K562 (cell line): Measurements from ENCODE around the gene IGLON5. TPM values are rescaled to one million over a fixed set of nuclear protein-coding genes. Genes with fewer than 3 reads are reported as not detected.
A peak's percentile ranks its signal among the peaks of the same experiment; 100 is the strongest.

Experiments used
- ATAC-seq: fragments of 200-7000 bp; cut with Tn5 transposase; 3 replicates; pipeline ENCODE4 v1.9.1; 2020; ENCODE audit warnings: moderate library complexity
- BruUV-seq: library from RNA; stranded (reverse); fragments of 400-500 nt; replicated peaks from 2 replicates; lab custom pipeline; 2021; lab: Mats Ljungman, UMichigan
- CTCF ChIA-PET: fragments of 300-600 bp; formaldehyde crosslinking; extraction: SDS; loops from one replicate; lab custom pipeline; 2021; ENCODE audit warnings: low intra/inter-chr PET ratio; lab: Yijun Ruan, JAX
- POLR2A ChIA-PET: fragments of 300-600, 350-650 bp; sonication (Branson Sonifier 250); formaldehyde crosslinking; extraction: SDS; loops from one replicate; lab custom pipeline; 2021; ENCODE audit warnings: antibody characterized with exemption, inconsistent platforms; lab: Yijun Ruan, JAX
- DNase-seq, 4 experiments: peaks; one replicate each; pipeline versions ENCODE4 v3.0.0 to v3.0.0-alpha.2; 2011 to 2018; ENCODE audit warnings: low spot score in 3 of 4, mixed read lengths in 3 of 4; ENCODE audit errors: extremely low read depth in 1 of 4
- FAIRE-seq: peaks from 2 replicates; lab custom pipeline; 2011; peaks lifted over from hg19 to GRCh38; lab: Jason Lieb, UNC
- H2AFZ ChIP-seq: 2 replicates; pipeline ENCODE4 v1.6.0; 2011; ENCODE audit warnings: low read depth, low read length, control low read depth, inconsistent platforms
- H3K27ac ChIP-seq: fragments of 200-600 bp; 3 replicates; pipeline ENCODE4 v1.8.0; 2011; ENCODE audit warnings: low read depth, mild to moderate bottlenecking, control low read depth, inconsistent platforms, low read length, moderate library complexity, mixed read lengths; ENCODE audit errors: extremely low read depth
- H3K27me3 ChIP-seq, 2 experiments: fragments of 300-600 bp in 1 of 2; 2 replicates in 1 of 2; 3 replicates in 1 of 2; pipeline versions ENCODE4 v1.6.0 to v1.8.0; 2011; ENCODE audit warnings: inconsistent platforms in 2 of 2, low read length in 2 of 2, mild to moderate bottlenecking in 1 of 2, mixed read lengths in 1 of 2, moderate library complexity in 1 of 2; ENCODE audit not compliant: control insufficient read depth in 2 of 2, insufficient read depth in 2 of 2
- H3K36me3 ChIP-seq: fragments of 300-600 bp; 3 replicates; pipeline ENCODE4 v1.8.0; 2011; ENCODE audit warnings: mild to moderate bottlenecking, low read length, inconsistent platforms; ENCODE audit not compliant: control insufficient read depth, insufficient read depth
- H3K4me1 ChIP-seq, 2 experiments: fragments of 200-600 bp in 1 of 2; replicated peaks in 1 of 2; 2 replicates in 1 of 2; 3 replicates in 1 of 2; pipeline versions ENCODE4 v1.5.1 to v1.8.0; 2011; ENCODE audit warnings: inconsistent platforms in 2 of 2, low read length in 2 of 2, mild to moderate bottlenecking in 1 of 2, mixed read lengths in 1 of 2, moderate library complexity in 1 of 2; ENCODE audit not compliant: control insufficient read depth in 2 of 2, insufficient read depth in 2 of 2
- H3K4me2 ChIP-seq: 2 replicates; pipeline ENCODE4 v1.6.1; 2011; ENCODE audit warnings: low read length, control low read depth, inconsistent platforms, mixed read lengths; ENCODE audit not compliant: insufficient read depth
- H3K4me3 ChIP-seq: fragments of 200-600 bp; sonication (generic), shearing (Covaris generic); 2 replicates; pipeline ENCODE4 v1.5.1; 2016; ENCODE audit warnings: control low read depth, inconsistent platforms
- H3K79me2 ChIP-seq: fragments of 200-600 bp; 3 replicates; pipeline ENCODE4 v1.8.0; 2011; ENCODE audit warnings: low read length, inconsistent platforms; ENCODE audit not compliant: control insufficient read depth, insufficient read depth
- H3K9ac ChIP-seq, 2 experiments: 2 replicates each; pipeline versions ENCODE4 v1.6.0 to v1.6.1; 2011; ENCODE audit warnings: low read depth in 2 of 2, low read length in 2 of 2, control low read depth in 1 of 2, inconsistent platforms in 1 of 2, mild to moderate bottlenecking in 1 of 2, mixed read lengths in 1 of 2; ENCODE audit not compliant: insufficient read depth in 1 of 2
- H3K9me1 ChIP-seq: one replicate; pipeline ENCODE4 v1.6.0; 2011; ENCODE audit warnings: inconsistent platforms, mild to moderate bottlenecking, low read length, moderate library complexity; ENCODE audit not compliant: control insufficient read depth, insufficient read depth
- H3K9me3 ChIP-seq: replicated peaks from 2 replicates; pipeline ENCODE4 v1.5.1; 2011; ENCODE audit warnings: low read depth, low read length, inconsistent platforms; ENCODE audit not compliant: control insufficient read depth, insufficient read depth
- H4K20me1 ChIP-seq: replicated peaks from 2 replicates; pipeline ENCODE4 v1.6.1; 2011; ENCODE audit warnings: low read length, inconsistent platforms, mixed read lengths; ENCODE audit not compliant: control insufficient read depth, insufficient read depth
- CREM ChIP-seq: IDR thresholded peaks from 2 replicates; pipeline ENCODE4 v1.6.1; 2014; ENCODE audit warnings: antibody characterized with exemption, low read depth
- FOSL1 ChIP-seq: fragments of 200-800 bp; sonication (Bioruptor generic); conservative IDR thresholded peaks from 2 replicates; pipeline ENCODE4 v1.6.1; 2016; ENCODE audit warnings: missing genetic modification characterization, missing compliant biosample characterization
- FOXA3 ChIP-seq, 2 experiments: fragments of 450-650 bp in 1 of 2; sonication (generic) in 1 of 2; formaldehyde crosslinking; IDR thresholded peaks in 1 of 2; conservative IDR thresholded peaks in 1 of 2; 2 replicates each; pipeline versions ENCODE4 v1.4.0 to v1.8.0; 2020 to 2022; ENCODE audit warnings: mild to moderate bottlenecking in 2 of 2, missing genetic modification reagents in 1 of 2
- HIVEP1 ChIP-seq: fragments of 250-450 bp; sonication (Bioruptor Pico); IDR thresholded peaks from 2 replicates; pipeline ENCODE4 v1.4.0; 2020; ENCODE audit warnings: mild to moderate bottlenecking
- HNRNPLL ChIP-seq: fragments of 200-400 bp; formaldehyde crosslinking; IDR thresholded peaks from 2 replicates; pipeline ENCODE4 v1.6.1; 2017; ENCODE audit warnings: low read length, low read depth, mild to moderate bottlenecking; ENCODE audit not compliant: poor library complexity, severe bottlenecking
- MAZ ChIP-seq, 2 experiments: fragments of 450-650 bp in 1 of 2; sonication (generic) in 1 of 2; formaldehyde crosslinking; IDR thresholded peaks in 1 of 2; conservative IDR thresholded peaks in 1 of 2; 2 replicates each; pipeline versions ENCODE4 v1.4.0 to v1.5.0; 2020; ENCODE audit warnings: mild to moderate bottlenecking in 1 of 2, missing genetic modification reagents in 1 of 2
- RFX5 ChIP-seq: IDR thresholded peaks from 2 replicates; pipeline ENCODE4 v1.6.1; 2011; ENCODE audit warnings: low read depth, mild to moderate bottlenecking, improper control_type of control experiment, low read length
- SAP30 ChIP-seq: fragments of 200-600 bp; sonication (generic); IDR thresholded peaks from 2 replicates; pipeline ENCODE4 v1.6.1; 2012; ENCODE audit warnings: borderline replicate concordance, low read depth, mild to moderate bottlenecking, moderate library complexity, low read length, control low read depth, inconsistent platforms; ENCODE audit not compliant: insufficient read depth, poor library complexity, severe bottlenecking
- SIN3A ChIP-seq, 2 experiments: fragments of 150-350 bp in 1 of 2; IDR thresholded peaks; 2 replicates each; pipeline ENCODE4 v1.6.1; 2011 to 2016; ENCODE audit warnings: borderline replicate concordance in 2 of 2, low read depth in 2 of 2, low read length in 2 of 2, mild to moderate bottlenecking in 2 of 2, moderate library complexity in 2 of 2; ENCODE audit not compliant: control insufficient read depth in 1 of 2
- ZNF12 ChIP-seq: sonication (generic); formaldehyde crosslinking; IDR thresholded peaks from 2 replicates; pipeline ENCODE4 v1.4.0; 2020; ENCODE audit warnings: mild to moderate bottlenecking, missing genetic modification reagents
- ZNF717 ChIP-seq: fragments of 250-450 bp; sonication (Bioruptor Pico); IDR thresholded peaks from 2 replicates; pipeline ENCODE4 v1.5.0; 2021
- WGBS: fragments of 100-300 bp; shearing (Covaris generic); methylation state at CpG from one replicate; pipeline ENCODE4 v1.1.6; 2016; ENCODE audit warnings: low coverage, mixed read lengths; ENCODE audit not compliant: insufficient coverage; ENCODE audit errors: missing lambda C conversion rate; 5-methylcytosine and 5-hydroxymethylcytosine counted together
- in situ Hi-C: fragments of 300-500 bp; cut with MboI; formaldehyde crosslinking; loops from 4 replicates; pipeline ENCODE4 v1.15.0; 2018; ENCODE audit warnings: inconsistent platforms, mixed read lengths
- intact Hi-C: fragments of 100-400 bp; cut with micrococcal nuclease; formaldehyde crosslinking; loops from 2 replicates; pipeline ENCODE4 v1.14.2; 2022
- polyA plus RNA-seq, 8 experiments: library from polyadenylated mRNA; depleted of rRNA in 4 of 8; stranded (reverse) in 5 of 8; unstranded in 3 of 8; fragments of >200 nt; fragmentation: Nextera tagmentation in 2 of 8; fragmentation: Illumina TruSeq in 1 of 8; extraction: Ambion mirVana in 2 of 8; extraction: Trizol in 1 of 8; gene quantifications; 2 replicates each; pipeline versions ENCODE4 v1.2.1 to v1.2.3, GENCODE V29; 2011 to 2014; ENCODE audit warnings: inconsistent platforms in 1 of 8, missing spikeins in 1 of 8
- total RNA-seq, 7 experiments: library from RNA; depleted of rRNA in 6 of 7; stranded (reverse); fragments of >200 nt in 6 of 7; fragmentation: Illumina TruSeq in 2 of 7; extraction: Trizol in 2 of 7; gene quantifications; 2 replicates each; pipeline versions ENCODE4 v1.2.1 to v1.2.3, GENCODE V29; 2011 to 2021; ENCODE audit warnings: low replicate concordance in 1 of 7
- TF ChIP-seq, protein P1 (sequence below), 3 experiments: IDR thresholded peaks in 2 of 3; conservative IDR thresholded peaks in 1 of 3; 2 replicates each; pipeline ENCODE4 v1.5.1; 2011 to 2012; ENCODE audit warnings: low read length in 3 of 3, mild to moderate bottlenecking in 3 of 3, control low read depth in 2 of 3, improper control_type of control experiment in 1 of 3, inconsistent platforms in 1 of 3, low read depth in 1 of 3, mixed read lengths in 1 of 3, moderate library complexity in 1 of 3; ENCODE audit not compliant: insufficient read depth in 2 of 3
- TF ChIP-seq, protein P2 (sequence below), 2 experiments: IDR thresholded peaks; 2 replicates each; pipeline ENCODE4 v1.6.1; 2012; ENCODE audit warnings: improper control_type of control experiment in 2 of 2, low read depth in 2 of 2, low read length in 2 of 2, borderline replicate concordance in 1 of 2

IGLON5 gene
- total and polyA plus RNA-seq, 9 of the 15 experiments (the other 6 are each of a cell fraction or from before 2014, with no cell fraction given): 0.03 to 0.22 (median 0.14) TPM; not detected in 2

DNA sequence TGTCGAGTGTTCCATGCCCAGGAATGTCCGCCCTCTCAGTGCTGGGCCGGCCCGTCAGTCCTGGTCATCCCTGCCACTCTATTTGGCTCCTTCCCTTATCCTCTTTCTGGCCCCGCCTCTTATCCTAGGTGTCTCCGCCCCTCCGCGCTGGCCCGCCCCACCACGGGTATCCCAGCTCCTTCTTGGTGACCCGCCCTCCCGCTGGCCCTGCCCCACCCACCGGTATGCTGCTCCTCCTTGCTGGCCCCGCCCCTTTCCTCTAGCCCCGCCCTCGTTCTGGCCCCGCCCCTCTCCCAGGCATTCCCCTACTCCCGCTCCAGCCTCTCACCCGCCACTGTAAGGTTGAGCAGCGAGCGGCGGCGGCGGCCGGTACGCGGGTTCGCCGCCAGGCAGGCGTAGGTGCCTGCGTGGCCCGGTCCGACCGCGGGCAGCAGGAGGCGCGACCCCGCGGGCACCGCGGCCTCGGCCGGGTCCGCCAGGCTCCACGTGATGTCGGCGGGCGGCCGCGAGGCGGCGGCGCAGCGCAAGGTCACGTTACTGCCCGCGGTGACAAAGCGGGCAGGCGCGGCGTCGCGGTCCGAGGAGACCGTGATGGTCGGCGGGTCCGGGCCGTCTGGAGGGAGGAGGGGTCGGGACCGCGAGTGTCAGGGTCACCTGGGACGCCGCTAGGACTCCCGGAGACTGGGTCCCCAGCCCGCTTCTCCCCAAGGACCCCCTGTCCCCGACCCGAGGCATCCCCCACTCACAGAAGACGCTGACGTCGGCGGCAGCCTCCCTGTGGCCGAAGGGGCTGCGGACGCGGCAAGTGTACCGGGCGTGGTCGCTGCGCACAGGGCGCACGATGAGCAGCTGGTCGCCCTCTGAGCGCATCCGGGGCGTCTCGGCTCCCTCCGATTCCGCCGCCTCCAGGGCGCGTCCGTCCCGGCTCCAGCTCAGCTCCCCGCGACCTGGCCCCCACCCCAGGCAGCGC is 28.5 kb downstream of the IGLON5 start:
- peak overlapping the region; percentile 87 for H3K27ac ChIP-seq
- no TSS peak for BruUV-seq
- 0% methylated on average over 67 of the region's 107 CpGs for WGBS
- DNase-seq (peak; percentile 97 to 99 (median 98)), ATAC-seq (peak; percentile 88), FAIRE-seq (peak; percentile 86)
- H3K4me2 ChIP-seq: peak overlapping the region; percentile 99
- H3K27me3 ChIP-seq: no peaks in the 10 kb centered on the region
- peak overlapping the region; percentile 67 for H3K4me3 ChIP-seq
- in situ Hi-C loops (loop anchor here (5.0 kb wide), 1 partner anchor 322 kb away; no protein-coding TSS in a partner anchor), intact Hi-C loops (loop anchor here (1.0 to 5.0 kb wide), 6 partner anchors 26 to 467 kb away; partner anchors contain the start of gene ETFB)
- peaks cover 10% of the 10 kb centered on the region; the same call in 1 of the 3 replicates for H3K36me3 ChIP-seq
- no peaks in the 10 kb centered on the region for H4K20me1 ChIP-seq
- no peaks in the 10 kb centered on the region for H3K9me1 ChIP-seq
- H3K9me3 ChIP-seq: no peaks in the 10 kb centered on the region
- ChIA-PET POLR2A (interaction anchor here (0.6 to 4.0 kb wide), 15 partner anchors 9 to 318 kb away, joined by 3 to 22 read pairs (median 3); partner anchors contain the start of gene ETFB), CTCF (interaction anchor here (0.7 to 2.4 kb wide), 6 partner anchors 54 to 444 kb away, joined by 3 to 14 read pairs (median 6); no protein-coding TSS in a partner anchor)
- H3K4me1 ChIP-seq: peaks cover 26 to 42% of the 10 kb centered on the region in 2 experiments; a peak in 4 of 5 replicates
- H3K9ac ChIP-seq: peak overlapping the region; percentile 72 to 95
- no peaks in the 10 kb centered on the region for H3K79me2 ChIP-seq
- H2AFZ ChIP-seq: peak overlapping the region; percentile 98
- TF ChIP-seq FOXA3 (CRISPR knock-in tag; conservative IDR thresholded peaks at IDR 0.05 in 1 of 2, IDR thresholded peaks at IDR 0.05 in 1 of 2) (peak in 1 of 2 experiments; percentile 81; a peak in 2 of 4 replicates), RFX5 (no peak), CREM (peak; percentile 65), ZNF717 (0 out of 2 replicates have a peak, but pooled peaks have one; percentile 6), MAZ (CRISPR knock-in tag; conservative IDR thresholded peaks at IDR 0.05 in 1 of 2, IDR thresholded peaks at IDR 0.05 in 1 of 2) (peak; percentile 62 to 81), ZNF12 (no peak), HNRNPLL (peak; percentile 98), SIN3A (IDR thresholded peaks at IDR 0.05; ENCODE audit: borderline replicate concordance in 2 of 2, control insufficient read depth in 1 of 2, low read depth in 2 of 2, low read length in 2 of 2) (peak in 1 of 2 experiments; percentile 61; a peak in 3 of 4 replicates), FOSL1 (tag) (peak; percentile 74), HIVEP1 (no peak), SAP30 (peak; percentile 5)
- TF ChIP-seq, protein P1, sequence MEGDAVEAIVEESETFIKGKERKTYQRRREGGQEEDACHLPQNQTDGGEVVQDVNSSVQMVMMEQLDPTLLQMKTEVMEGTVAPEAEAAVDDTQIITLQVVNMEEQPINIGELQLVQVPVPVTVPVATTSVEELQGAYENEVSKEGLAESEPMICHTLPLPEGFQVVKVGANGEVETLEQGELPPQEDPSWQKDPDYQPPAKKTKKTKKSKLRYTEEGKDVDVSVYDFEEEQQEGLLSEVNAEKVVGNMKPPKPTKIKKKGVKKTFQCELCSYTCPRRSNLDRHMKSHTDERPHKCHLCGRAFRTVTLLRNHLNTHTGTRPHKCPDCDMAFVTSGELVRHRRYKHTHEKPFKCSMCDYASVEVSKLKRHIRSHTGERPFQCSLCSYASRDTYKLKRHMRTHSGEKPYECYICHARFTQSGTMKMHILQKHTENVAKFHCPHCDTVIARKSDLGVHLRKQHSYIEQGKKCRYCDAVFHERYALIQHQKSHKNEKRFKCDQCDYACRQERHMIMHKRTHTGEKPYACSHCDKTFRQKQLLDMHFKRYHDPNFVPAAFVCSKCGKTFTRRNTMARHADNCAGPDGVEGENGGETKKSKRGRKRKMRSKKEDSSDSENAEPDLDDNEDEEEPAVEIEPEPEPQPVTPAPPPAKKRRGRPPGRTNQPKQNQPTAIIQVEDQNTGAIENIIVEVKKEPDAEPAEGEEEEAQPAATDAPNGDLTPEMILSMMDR (IDR thresholded peaks at IDR 0.05 in 2 of 3, conservative IDR thresholded peaks at IDR 0.05 in 1 of 3; ENCODE audit: insufficient read depth in 2 of 3, low read depth in 1 of 3, low read length in 3 of 3): peak in 2 of 3 experiments; percentile 55 to 78; a peak in 5 of 6 replicates
- TF ChIP-seq, protein P2, sequence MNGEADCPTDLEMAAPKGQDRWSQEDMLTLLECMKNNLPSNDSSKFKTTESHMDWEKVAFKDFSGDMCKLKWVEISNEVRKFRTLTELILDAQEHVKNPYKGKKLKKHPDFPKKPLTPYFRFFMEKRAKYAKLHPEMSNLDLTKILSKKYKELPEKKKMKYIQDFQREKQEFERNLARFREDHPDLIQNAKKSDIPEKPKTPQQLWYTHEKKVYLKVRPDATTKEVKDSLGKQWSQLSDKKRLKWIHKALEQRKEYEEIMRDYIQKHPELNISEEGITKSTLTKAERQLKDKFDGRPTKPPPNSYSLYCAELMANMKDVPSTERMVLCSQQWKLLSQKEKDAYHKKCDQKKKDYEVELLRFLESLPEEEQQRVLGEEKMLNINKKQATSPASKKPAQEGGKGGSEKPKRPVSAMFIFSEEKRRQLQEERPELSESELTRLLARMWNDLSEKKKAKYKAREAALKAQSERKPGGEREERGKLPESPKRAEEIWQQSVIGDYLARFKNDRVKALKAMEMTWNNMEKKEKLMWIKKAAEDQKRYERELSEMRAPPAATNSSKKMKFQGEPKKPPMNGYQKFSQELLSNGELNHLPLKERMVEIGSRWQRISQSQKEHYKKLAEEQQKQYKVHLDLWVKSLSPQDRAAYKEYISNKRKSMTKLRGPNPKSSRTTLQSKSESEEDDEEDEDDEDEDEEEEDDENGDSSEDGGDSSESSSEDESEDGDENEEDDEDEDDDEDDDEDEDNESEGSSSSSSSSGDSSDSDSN (IDR thresholded peaks at IDR 0.05; ENCODE audit: borderline replicate concordance in 1 of 2, low read depth in 2 of 2, low read length in 2 of 2): peak in 1 of 2 experiments; percentile 54; a peak in 1 of 4 replicates
